Measurements from ENCODE around the gene IL17RA. TPM values are rescaled to one million over a fixed set of nuclear protein-coding genes. Genes with fewer than 3 reads are reported as not detected.

Gene IL17RA
- polyA plus RNA-seq, 1 donor (not counting 4 experiments of a cell fraction or from before 2014, with no cell fraction given), result 6.0 TPM

DNA sequence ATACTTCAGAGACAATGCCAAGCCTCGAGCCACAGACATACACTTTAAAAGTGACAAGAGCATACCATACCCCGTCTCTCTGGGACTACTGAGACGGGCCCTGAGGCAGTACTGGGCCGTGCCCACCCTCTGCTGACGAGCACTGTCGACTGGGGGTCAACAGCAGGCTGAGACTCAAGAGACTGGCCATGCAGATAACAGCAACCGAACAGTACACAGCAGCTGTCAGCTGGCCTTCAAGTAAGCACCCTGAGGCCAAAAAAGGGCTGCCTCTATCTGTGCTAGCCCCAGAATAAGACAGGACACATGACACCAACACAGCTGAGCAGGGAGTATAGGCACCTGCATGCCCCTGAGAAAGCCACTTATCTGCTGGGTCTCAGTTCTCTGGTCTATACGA lies 55.2 kb downstream of the IL17RA start:
- H3K27me3 ChIP-seq (ENCODE audit: control insufficient read depth, extremely low read depth, insufficient read depth, low read length), result no peaks in the 10 kb centered on the region
- no peak overlapping the region for H3K4me2 ChIP-seq (ENCODE audit: control insufficient read depth, extremely low read depth, insufficient read depth, low read depth, low read length)
- H3K9me3 ChIP-seq (ENCODE audit: control insufficient read depth, low read depth, low read length), result no peaks in the 10 kb centered on the region
- H2AFZ ChIP-seq (ENCODE audit: control insufficient read depth, low read length), result no peak overlapping the region
- TF ChIP-seq EZH2 (IDR thresholded peaks at IDR 0.05; ENCODE audit: low read length), result no peak
- TF ChIP-seq, protein P1, sequence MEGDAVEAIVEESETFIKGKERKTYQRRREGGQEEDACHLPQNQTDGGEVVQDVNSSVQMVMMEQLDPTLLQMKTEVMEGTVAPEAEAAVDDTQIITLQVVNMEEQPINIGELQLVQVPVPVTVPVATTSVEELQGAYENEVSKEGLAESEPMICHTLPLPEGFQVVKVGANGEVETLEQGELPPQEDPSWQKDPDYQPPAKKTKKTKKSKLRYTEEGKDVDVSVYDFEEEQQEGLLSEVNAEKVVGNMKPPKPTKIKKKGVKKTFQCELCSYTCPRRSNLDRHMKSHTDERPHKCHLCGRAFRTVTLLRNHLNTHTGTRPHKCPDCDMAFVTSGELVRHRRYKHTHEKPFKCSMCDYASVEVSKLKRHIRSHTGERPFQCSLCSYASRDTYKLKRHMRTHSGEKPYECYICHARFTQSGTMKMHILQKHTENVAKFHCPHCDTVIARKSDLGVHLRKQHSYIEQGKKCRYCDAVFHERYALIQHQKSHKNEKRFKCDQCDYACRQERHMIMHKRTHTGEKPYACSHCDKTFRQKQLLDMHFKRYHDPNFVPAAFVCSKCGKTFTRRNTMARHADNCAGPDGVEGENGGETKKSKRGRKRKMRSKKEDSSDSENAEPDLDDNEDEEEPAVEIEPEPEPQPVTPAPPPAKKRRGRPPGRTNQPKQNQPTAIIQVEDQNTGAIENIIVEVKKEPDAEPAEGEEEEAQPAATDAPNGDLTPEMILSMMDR (optimal IDR thresholded peaks at IDR 0.05 in 1 of 3, IDR thresholded peaks at IDR 0.05 in 1 of 3, conservative IDR thresholded peaks at IDR 0.05 in 1 of 3; ENCODE audit: extremely low read depth in 1 of 3, insufficient read depth in 2 of 3, low read length in 3 of 3), result no peak
- no peak for DNase-seq (ENCODE audit: low read depth, low spot score)
- H3K36me3 ChIP-seq (ENCODE audit: control insufficient read depth in 2 of 2, extremely low read depth in 1 of 2, insufficient read depth in 2 of 2, low read length in 2 of 2), result peaks cover 15 to 18% of the 10 kb centered on the region in 2 experiments
- no peak overlapping the region for H3K4me3 ChIP-seq (ENCODE audit: control insufficient read depth in 2 of 3, extremely low read depth in 1 of 3, insufficient read depth in 2 of 3, low read depth in 1 of 3, low read length in 3 of 3)
- H3K4me1 ChIP-seq (ENCODE audit: control insufficient read depth, extremely low read depth, insufficient read depth, low read length), result no peaks in the 10 kb centered on the region
- H3K9ac ChIP-seq (ENCODE audit: control insufficient read depth, extremely low read depth, insufficient read depth, low read length), result no peak overlapping the region
- no peaks in the 10 kb centered on the region for H4K20me1 ChIP-seq (ENCODE audit: control insufficient read depth, extremely low read depth, insufficient read depth, low read length)
- FAIRE-seq, result no peak
- H3K9me1 ChIP-seq (ENCODE audit: control insufficient read depth, extremely low read depth, insufficient read depth, low read length), result no peaks in the 10 kb centered on the region
- dilution Hi-C loops (cut with MboI; ENCODE audit: extremely low pct_ligation_motif_present, low sequenced_read_pairs), result no loop called here
- H3K79me2 ChIP-seq (ENCODE audit: control insufficient read depth, insufficient read depth, low read length), result no peaks in the 10 kb centered on the region
- H3K27ac ChIP-seq (ENCODE audit: control insufficient read depth, insufficient read depth, low read length), result no peak overlapping the region

DNA sequence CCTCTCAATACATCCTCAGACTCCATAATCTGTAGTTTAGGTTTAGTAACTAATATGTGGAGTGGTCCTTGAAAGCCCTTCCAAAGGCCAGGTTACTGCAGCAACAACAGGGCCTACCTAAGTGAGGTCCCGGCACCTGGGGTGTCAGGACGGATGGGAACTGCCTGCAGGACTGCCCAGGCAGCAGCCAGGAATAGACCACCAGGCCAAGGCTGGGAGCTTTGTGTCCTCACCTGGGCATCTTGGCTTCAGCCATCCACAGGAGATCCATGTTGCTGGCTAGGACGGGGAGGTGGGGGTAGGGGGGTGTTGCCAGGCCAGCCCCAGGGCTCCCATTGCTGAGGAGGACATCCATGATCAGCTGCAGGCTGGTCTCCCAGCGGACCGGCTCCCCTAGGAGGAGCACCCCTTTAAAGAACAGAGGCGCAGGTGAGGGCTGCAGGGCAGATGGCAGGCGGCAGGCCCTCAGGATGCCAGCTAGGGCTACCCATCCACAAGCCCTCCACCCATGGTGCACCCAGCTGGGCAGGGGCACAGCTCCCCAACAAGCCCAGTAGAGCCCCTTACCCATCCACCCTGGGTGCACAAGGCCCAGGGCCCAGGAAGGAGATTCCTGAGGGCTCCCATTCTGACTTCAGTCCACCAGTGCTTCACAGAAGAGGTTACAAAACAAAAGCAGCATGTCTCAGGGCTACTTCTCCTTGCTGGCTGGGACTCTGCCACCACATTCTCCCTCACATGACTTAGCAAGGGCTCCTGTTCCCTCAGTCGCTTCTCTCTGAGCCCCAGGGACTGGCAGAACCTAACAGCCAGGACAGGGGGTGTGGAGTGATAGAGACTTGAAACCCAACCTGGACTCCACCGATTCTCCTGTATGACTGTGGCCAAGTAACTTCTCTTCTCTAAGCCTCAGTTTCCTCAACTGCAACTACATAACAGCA lies 56.3 kb downstream of the IL17RA start:
- no peak for DNase-seq (ENCODE audit: low read depth, low spot score)
- TF ChIP-seq EZH2 (IDR thresholded peaks at IDR 0.05; ENCODE audit: low read length), result no peak
- TF ChIP-seq, protein P1 (optimal IDR thresholded peaks at IDR 0.05 in 1 of 3, IDR thresholded peaks at IDR 0.05 in 1 of 3, conservative IDR thresholded peaks at IDR 0.05 in 1 of 3; ENCODE audit: extremely low read depth in 1 of 3, insufficient read depth in 2 of 3, low read length in 3 of 3), result no peak
- Histone ChIP-seq H3K9me3 (ENCODE audit: control insufficient read depth, low read depth, low read length) (no peaks in the 10 kb centered on the region), H2AFZ (ENCODE audit: control insufficient read depth, low read length) (no peak overlapping the region), H3K36me3 (ENCODE audit: control insufficient read depth in 2 of 2, extremely low read depth in 1 of 2, insufficient read depth in 2 of 2, low read length in 2 of 2) (peaks cover 16 to 18% of the 10 kb centered on the region in 2 experiments), H3K4me1 (ENCODE audit: control insufficient read depth, extremely low read depth, insufficient read depth, low read length) (no peaks in the 10 kb centered on the region), H4K20me1 (ENCODE audit: control insufficient read depth, extremely low read depth, insufficient read depth, low read length) (no peaks in the 10 kb centered on the region), H3K9ac (ENCODE audit: control insufficient read depth, extremely low read depth, insufficient read depth, low read length) (no peak overlapping the region), H3K79me2 (ENCODE audit: control insufficient read depth, insufficient read depth, low read length) (no peaks in the 10 kb centered on the region), H3K4me3 (ENCODE audit: control insufficient read depth in 2 of 3, extremely low read depth in 1 of 3, insufficient read depth in 2 of 3, low read depth in 1 of 3, low read length in 3 of 3) (no peak overlapping the region), H3K4me2 (ENCODE audit: control insufficient read depth, extremely low read depth, insufficient read depth, low read depth, low read length) (no peak overlapping the region), H3K27me3 (ENCODE audit: control insufficient read depth, extremely low read depth, insufficient read depth, low read length) (no peaks in the 10 kb centered on the region), H3K27ac (ENCODE audit: control insufficient read depth, insufficient read depth, low read length) (no peak overlapping the region), H3K9me1 (ENCODE audit: control insufficient read depth, extremely low read depth, insufficient read depth, low read length) (no peaks in the 10 kb centered on the region)
- FAIRE-seq, result no peak
- dilution Hi-C loops (cut with MboI; ENCODE audit: extremely low pct_ligation_motif_present, low sequenced_read_pairs), result no loop called here

Data from keratinocyte (primary cell).